ENCODE results near the gene PLEKHA6.

PLEKHA6 gene

DNA sequence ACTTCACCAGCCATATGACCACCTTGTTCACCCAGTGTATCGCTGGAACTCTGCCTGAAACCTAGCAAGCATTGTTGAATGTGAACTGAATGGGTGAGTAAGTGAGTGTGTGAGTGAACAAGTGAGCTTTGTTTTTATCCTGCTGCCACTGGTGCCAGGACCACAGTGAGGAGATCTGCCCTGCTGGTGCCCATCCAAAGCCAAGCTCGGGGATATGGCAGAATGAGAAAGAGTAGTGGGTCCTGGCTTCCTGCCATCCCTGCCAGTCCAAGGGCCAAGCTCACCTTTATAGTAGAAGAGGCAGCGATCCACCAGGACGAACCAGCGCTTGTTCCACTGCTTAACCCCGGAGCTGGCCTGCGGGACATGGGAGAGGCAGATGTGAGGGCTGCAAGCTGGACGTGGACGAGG lies 92.5 kb downstream of the PLEKHA6 start:
- Histone ChIP-seq H3K4me3 (ENCODE audit: low read length) (no peak overlapping the region), H3K9me2 (replicated peaks; ENCODE audit: control insufficient read depth, low read length) (no peaks in the 10 kb centered on the region), H3K79me2 (ENCODE audit: control insufficient read depth, low read length) (no peaks in the 10 kb centered on the region), H4K20me1 (ENCODE audit: control insufficient read depth, insufficient read depth, low read depth, low read length) (no peaks in the 10 kb centered on the region), H3K27me3 (ENCODE audit: control insufficient read depth, low read length) (peaks cover 67% of the 10 kb centered on the region), H3K4me1 (ENCODE audit: control insufficient read depth, low read length) (peaks cover 20% of the 10 kb centered on the region), H3K9me3 (ENCODE audit: control insufficient read depth, insufficient read depth, low read length) (no peaks in the 10 kb centered on the region), H3K4me2 (ENCODE audit: low read length) (no peak overlapping the region), H3K36me3 (ENCODE audit: control insufficient read depth, low read length) (no peaks in the 10 kb centered on the region), H3F3A (ENCODE audit: control insufficient read depth, insufficient read depth) (no peaks in the 10 kb centered on the region), H3K27ac (ENCODE audit: low read depth, low read length) (no peak overlapping the region)
- no peak for TF ChIP-seq EZH2phosphoT487 (IDR thresholded peaks at IDR 0.05; ENCODE audit: borderline replicate concordance, low read length)
- TF ChIP-seq, protein P1, sequence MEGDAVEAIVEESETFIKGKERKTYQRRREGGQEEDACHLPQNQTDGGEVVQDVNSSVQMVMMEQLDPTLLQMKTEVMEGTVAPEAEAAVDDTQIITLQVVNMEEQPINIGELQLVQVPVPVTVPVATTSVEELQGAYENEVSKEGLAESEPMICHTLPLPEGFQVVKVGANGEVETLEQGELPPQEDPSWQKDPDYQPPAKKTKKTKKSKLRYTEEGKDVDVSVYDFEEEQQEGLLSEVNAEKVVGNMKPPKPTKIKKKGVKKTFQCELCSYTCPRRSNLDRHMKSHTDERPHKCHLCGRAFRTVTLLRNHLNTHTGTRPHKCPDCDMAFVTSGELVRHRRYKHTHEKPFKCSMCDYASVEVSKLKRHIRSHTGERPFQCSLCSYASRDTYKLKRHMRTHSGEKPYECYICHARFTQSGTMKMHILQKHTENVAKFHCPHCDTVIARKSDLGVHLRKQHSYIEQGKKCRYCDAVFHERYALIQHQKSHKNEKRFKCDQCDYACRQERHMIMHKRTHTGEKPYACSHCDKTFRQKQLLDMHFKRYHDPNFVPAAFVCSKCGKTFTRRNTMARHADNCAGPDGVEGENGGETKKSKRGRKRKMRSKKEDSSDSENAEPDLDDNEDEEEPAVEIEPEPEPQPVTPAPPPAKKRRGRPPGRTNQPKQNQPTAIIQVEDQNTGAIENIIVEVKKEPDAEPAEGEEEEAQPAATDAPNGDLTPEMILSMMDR (IDR thresholded peaks at IDR 0.05; ENCODE audit: low read depth, low read length, poor library complexity, severe bottlenecking), result no peak

DNA sequence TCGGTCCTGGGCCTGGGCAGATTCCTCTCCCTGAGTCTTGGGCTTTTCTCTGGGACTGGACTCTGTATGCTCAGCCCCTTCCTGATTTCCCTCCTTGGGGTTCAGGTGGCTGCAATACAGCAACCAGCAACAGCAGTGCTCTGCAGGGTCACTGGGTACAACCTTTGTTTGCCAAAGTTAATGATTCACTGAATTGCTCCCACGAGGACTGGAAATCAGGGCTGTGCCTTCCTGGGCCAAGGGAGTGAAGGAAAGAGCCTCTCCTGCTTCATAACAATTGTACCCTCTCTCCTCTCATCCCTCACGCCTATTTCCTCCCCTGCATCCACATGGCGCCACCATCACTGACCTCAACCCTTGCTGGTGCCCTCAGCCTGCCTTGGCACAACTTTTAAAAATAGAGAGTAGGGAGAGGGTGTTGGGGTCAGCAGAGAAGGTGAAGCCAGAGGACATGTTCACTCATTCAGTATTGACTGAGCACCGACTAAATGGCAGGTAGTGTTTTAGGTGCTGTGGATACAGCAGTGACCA lies 93.2 kb downstream of the PLEKHA6 start:
- Histone ChIP-seq H4K20me1 (ENCODE audit: control insufficient read depth, insufficient read depth, low read depth, low read length) (no peaks in the 10 kb centered on the region), H3F3A (ENCODE audit: control insufficient read depth, insufficient read depth) (no peaks in the 10 kb centered on the region), H3K27ac (ENCODE audit: low read depth, low read length) (no peak overlapping the region), H3K36me3 (ENCODE audit: control insufficient read depth, low read length) (no peaks in the 10 kb centered on the region), H3K4me2 (ENCODE audit: low read length) (no peak overlapping the region), H3K27me3 (ENCODE audit: control insufficient read depth, low read length) (peaks cover 67% of the 10 kb centered on the region), H3K79me2 (ENCODE audit: control insufficient read depth, low read length) (no peaks in the 10 kb centered on the region), H3K4me1 (ENCODE audit: control insufficient read depth, low read length) (peaks cover 14% of the 10 kb centered on the region), H3K9me2 (replicated peaks; ENCODE audit: control insufficient read depth, low read length) (no peaks in the 10 kb centered on the region), H3K9me3 (ENCODE audit: control insufficient read depth, insufficient read depth, low read length) (no peaks in the 10 kb centered on the region), H3K4me3 (ENCODE audit: low read length) (no peak overlapping the region)
- TF ChIP-seq, protein P1 (IDR thresholded peaks at IDR 0.05; ENCODE audit: low read depth, low read length, poor library complexity, severe bottlenecking), result no peak
- no peak for TF ChIP-seq EZH2phosphoT487 (IDR thresholded peaks at IDR 0.05; ENCODE audit: borderline replicate concordance, low read length)

DNA sequence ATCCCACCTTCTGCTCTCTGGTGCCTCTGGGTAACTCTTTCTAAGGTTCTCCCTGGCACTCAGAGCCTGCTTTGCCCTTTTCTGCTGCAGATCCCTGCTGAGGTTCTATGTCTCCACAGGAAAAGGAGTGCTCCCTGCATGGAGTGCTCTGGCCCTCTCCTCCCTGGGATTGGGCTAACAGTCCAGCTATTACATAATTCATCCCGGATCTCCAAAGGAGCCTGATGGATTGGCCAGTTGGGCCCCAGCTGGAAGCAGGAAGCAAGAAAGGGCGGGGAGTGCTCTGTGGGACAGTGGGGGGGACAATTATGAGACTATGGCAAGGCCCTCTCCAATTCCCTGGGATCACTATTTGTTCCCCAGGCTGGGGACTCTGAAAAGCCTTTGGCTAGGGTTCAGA lies 94.1 kb downstream of the PLEKHA6 start:
- Histone ChIP-seq H3K27me3 (ENCODE audit: control insufficient read depth, low read length) (peaks cover 64% of the 10 kb centered on the region), H3K4me2 (ENCODE audit: low read length) (no peak overlapping the region), H3K9me2 (replicated peaks; ENCODE audit: control insufficient read depth, low read length) (no peaks in the 10 kb centered on the region), H3K36me3 (ENCODE audit: control insufficient read depth, low read length) (no peaks in the 10 kb centered on the region), H3K79me2 (ENCODE audit: control insufficient read depth, low read length) (no peaks in the 10 kb centered on the region), H3F3A (ENCODE audit: control insufficient read depth, insufficient read depth) (no peaks in the 10 kb centered on the region), H3K4me3 (ENCODE audit: low read length) (no peak overlapping the region), H3K9me3 (ENCODE audit: control insufficient read depth, insufficient read depth, low read length) (no peaks in the 10 kb centered on the region), H4K20me1 (ENCODE audit: control insufficient read depth, insufficient read depth, low read depth, low read length) (no peaks in the 10 kb centered on the region), H3K4me1 (ENCODE audit: control insufficient read depth, low read length) (peaks cover 5% of the 10 kb centered on the region; the same call in 1 of the 2 replicates), H3K27ac (ENCODE audit: low read depth, low read length) (no peak overlapping the region)
- TF ChIP-seq, protein P1 (IDR thresholded peaks at IDR 0.05; ENCODE audit: low read depth, low read length, poor library complexity, severe bottlenecking), result no peak
- no peak for TF ChIP-seq EZH2phosphoT487 (IDR thresholded peaks at IDR 0.05; ENCODE audit: borderline replicate concordance, low read length)

Measured in DOHH2 (cell line).